B cell (primary cell): ENCODE results near the gene RANBP3. TPM values are rescaled to one million over a fixed set of nuclear protein-coding genes. Genes with fewer than 3 reads are reported as not detected.

Experiments
- ATAC-seq: fragments of 200-7000 bp; cut with Tn5 transposase; one replicate; pipeline ENCODE4 v1.10.0; 2021; ENCODE audit warnings: low read depth, mild to moderate bottlenecking, moderate number of reproducible peaks, moderate library complexity
- CTCF ChIA-PET: fragments of 350-600 bp; sonication (Branson Sonifier 250); formaldehyde crosslinking; loops from one replicate; lab custom pipeline; 2021; ENCODE audit warnings: antibody characterized with exemption, inconsistent platforms; lab: Charles Lee
- POLR2A ChIA-PET: fragments of 350-600 bp; sonication (Branson Sonifier 250); formaldehyde crosslinking; loops from one replicate; lab custom pipeline; 2021; ENCODE audit warnings: antibody characterized with exemption; lab: Charles Lee
- DNase-seq: peaks from one replicate; pipeline ENCODE4 v3.0.0; 2013
- H2AFZ ChIP-seq: 2 replicates; pipeline ENCODE4 v1.6.1; 2012; ENCODE audit warnings: mild to moderate bottlenecking, low read depth, low read length; ENCODE audit not compliant: insufficient read depth, poor library complexity, severe bottlenecking
- H3K27ac ChIP-seq, 2 donors: 1 replicate in 1 of 2; 2 replicates in 1 of 2; pipeline ENCODE4 v1.5.1; 2012 to 2013; ENCODE audit warnings: low read length in 2 of 2, mild to moderate bottlenecking in 2 of 2, moderate library complexity in 1 of 2
- H3K27me3 ChIP-seq, 4 experiments: fragments of 200-600 bp in 1 of 4; sonication (generic) in 1 of 4; replicated peaks in 1 of 4; 1 replicate in 2 of 4; 2 replicates in 2 of 4; pipeline versions ENCODE4 v1.6.1 to v1.7.0; 2013 to 2016; ENCODE audit warnings: low read length in 3 of 4, mild to moderate bottlenecking in 2 of 4, mixed read lengths in 1 of 4, moderate library complexity in 1 of 4; ENCODE audit not compliant: insufficient read depth in 4 of 4, control insufficient read depth in 3 of 4; ENCODE audit errors: control extremely low read depth in 1 of 4
- H3K36me3 ChIP-seq, 2 experiments: replicated peaks in 1 of 2; 1 replicate in 1 of 2; 2 replicates in 1 of 2; pipeline versions ENCODE4 v1.6.1 to v1.7.1; 2013; ENCODE audit warnings: low read length in 1 of 2; ENCODE audit not compliant: insufficient read depth in 2 of 2, control insufficient read depth in 1 of 2; ENCODE audit errors: control extremely low read depth in 1 of 2, extremely low read depth in 1 of 2
- H3K4me1 ChIP-seq, 2 donors: fragments of 200-600 bp in 1 of 2; sonication (generic) in 1 of 2; 1 replicate in 1 of 2; 2 replicates in 1 of 2; pipeline versions ENCODE4 v1.5.1 to v1.6.1; 2013 to 2017; ENCODE audit warnings: low read length in 2 of 2; ENCODE audit not compliant: control insufficient read depth in 2 of 2, insufficient read depth in 2 of 2
- H3K4me2 ChIP-seq: replicated peaks from 2 replicates; pipeline ENCODE3; 2012; ENCODE audit warnings: mild to moderate bottlenecking, low read depth, low read length; ENCODE audit not compliant: poor library complexity, severe bottlenecking
- H3K4me3 ChIP-seq, 5 experiments: fragments of 200-600 bp in 1 of 5; sonication (generic) in 1 of 5; 1 replicate in 3 of 5; 2 replicates in 2 of 5; pipeline versions ENCODE4 v1.5.1 to v1.7.0; 2011 to 2016; ENCODE audit warnings: low read length in 4 of 5, mild to moderate bottlenecking in 4 of 5, low read depth in 2 of 5, control low read depth in 1 of 5, moderate library complexity in 1 of 5; ENCODE audit not compliant: insufficient read depth in 1 of 5; ENCODE audit errors: control extremely low read depth in 1 of 5, extremely low read depth in 1 of 5
- H3K79me2 ChIP-seq: fragments of 200-600 bp; sonication (generic); one replicate; pipeline ENCODE4 v1.6.0; 2016; ENCODE audit warnings: low read length; ENCODE audit not compliant: control insufficient read depth, insufficient read depth
- H3K9ac ChIP-seq: fragments of 200-600 bp; sonication (generic); 2 replicates; pipeline ENCODE4 v1.6.1; 2017; ENCODE audit warnings: mild to moderate bottlenecking, low read length, moderate library complexity
- H3K9me3 ChIP-seq, 3 donors: one replicate each; pipeline versions ENCODE4 v1.6.1 to v1.7.1; 2013; ENCODE audit warnings: low read length in 2 of 3; ENCODE audit not compliant: control insufficient read depth in 2 of 3, insufficient read depth in 1 of 3; ENCODE audit errors: control extremely low read depth in 1 of 3
- H4K20me1 ChIP-seq: 2 replicates; pipeline ENCODE4 v1.6.0; 2012; ENCODE audit warnings: mild to moderate bottlenecking, low read length; ENCODE audit not compliant: insufficient read depth, control insufficient read depth, poor library complexity, severe bottlenecking
- H3K27ac Mint-ChIP-seq: one replicate; pipeline ENCODE4 v1.8.0; 2021; ENCODE audit warnings: mixed read lengths
- H3K27me3 Mint-ChIP-seq: one replicate; pipeline ENCODE4 v1.8.0; 2021; ENCODE audit warnings: mixed read lengths
- H3K4me1 Mint-ChIP-seq: one replicate; pipeline ENCODE4 v1.8.0; 2021; ENCODE audit warnings: mixed read lengths
- H3K4me3 Mint-ChIP-seq: one replicate; pipeline ENCODE4 v1.8.0; 2021; ENCODE audit warnings: mixed read lengths
- H3K9me3 Mint-ChIP-seq: one replicate; pipeline ENCODE4 v1.8.0; 2022; ENCODE audit warnings: mixed read lengths; ENCODE audit not compliant: insufficient read depth
- EZH2 ChIP-seq: IDR thresholded peaks from 2 replicates; pipeline ENCODE4 v1.6.1; 2012; ENCODE audit warnings: borderline replicate concordance, low read depth, mild to moderate bottlenecking, moderate library complexity, low read length; ENCODE audit not compliant: insufficient read depth, poor library complexity, severe bottlenecking
- WGBS: methylation state at CpG from one replicate; pipeline ENCODE4 v1.1.5; 2013; ENCODE audit warnings: missing lambda C conversion rate; ENCODE audit not compliant: insufficient coverage; 5-methylcytosine and 5-hydroxymethylcytosine counted together
- intact Hi-C: fragments of 100-400 bp; cut with micrococcal nuclease; formaldehyde crosslinking; loops from one replicate; pipeline ENCODE4 v1.10.0; 2022
- polyA plus RNA-seq: library from polyadenylated mRNA; depleted of rRNA; stranded (reverse); fragments of >200 nt; gene quantifications from 2 replicates; pipeline ENCODE4 v1.2.3, GENCODE V29; 2012
- total RNA-seq, 2 donors: library from RNA; stranded (reverse); fragments of 120-200 nt in 1 of 2; gene quantifications; 1 replicate in 1 of 2; 2 replicates in 1 of 2; pipeline versions ENCODE4 v1.2.3 to v1.2.4, GENCODE V29; 2013 to 2022
- TF ChIP-seq, protein P1 (sequence below): fragments of 200-600 bp; IDR thresholded peaks from one replicate; pipeline ENCODE4 v1.8.0; 2022; ENCODE audit warnings: antibody characterized with exemption, mild to moderate bottlenecking

Gene RANBP3
- total and polyA plus RNA-seq, 2 donors (not counting 1 experiment from before 2014, with no cell fraction given) = 86.7 to 91.7 TPM

DNA sequence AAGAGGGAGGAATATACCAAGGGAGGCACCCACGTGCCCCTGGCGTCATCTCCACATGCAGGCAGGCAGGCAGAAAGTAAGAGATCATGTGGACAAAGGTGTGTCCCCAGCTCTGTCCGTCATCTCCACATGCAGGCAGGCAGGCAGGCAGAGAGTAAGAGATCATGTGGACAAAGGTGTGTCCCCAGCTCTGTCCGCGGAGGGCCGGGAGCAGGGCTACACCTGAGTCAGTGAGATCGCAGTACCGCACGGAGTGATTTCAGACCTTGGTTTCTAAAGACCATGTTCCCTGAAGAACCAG lies 41.7 kb downstream of the RANBP3 start:
- Mint-ChIP-seq H3K27me3 (no peaks in the 10 kb centered on the region), H3K4me1 (no peaks in the 10 kb centered on the region), H3K27ac (no peak overlapping the region), H3K4me3 (no peak overlapping the region), H3K9me3 (no peaks in the 10 kb centered on the region)
- DNase-seq = no peak
- no peak for ATAC-seq
- TF ChIP-seq, protein P1, sequence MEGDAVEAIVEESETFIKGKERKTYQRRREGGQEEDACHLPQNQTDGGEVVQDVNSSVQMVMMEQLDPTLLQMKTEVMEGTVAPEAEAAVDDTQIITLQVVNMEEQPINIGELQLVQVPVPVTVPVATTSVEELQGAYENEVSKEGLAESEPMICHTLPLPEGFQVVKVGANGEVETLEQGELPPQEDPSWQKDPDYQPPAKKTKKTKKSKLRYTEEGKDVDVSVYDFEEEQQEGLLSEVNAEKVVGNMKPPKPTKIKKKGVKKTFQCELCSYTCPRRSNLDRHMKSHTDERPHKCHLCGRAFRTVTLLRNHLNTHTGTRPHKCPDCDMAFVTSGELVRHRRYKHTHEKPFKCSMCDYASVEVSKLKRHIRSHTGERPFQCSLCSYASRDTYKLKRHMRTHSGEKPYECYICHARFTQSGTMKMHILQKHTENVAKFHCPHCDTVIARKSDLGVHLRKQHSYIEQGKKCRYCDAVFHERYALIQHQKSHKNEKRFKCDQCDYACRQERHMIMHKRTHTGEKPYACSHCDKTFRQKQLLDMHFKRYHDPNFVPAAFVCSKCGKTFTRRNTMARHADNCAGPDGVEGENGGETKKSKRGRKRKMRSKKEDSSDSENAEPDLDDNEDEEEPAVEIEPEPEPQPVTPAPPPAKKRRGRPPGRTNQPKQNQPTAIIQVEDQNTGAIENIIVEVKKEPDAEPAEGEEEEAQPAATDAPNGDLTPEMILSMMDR = no peak
- no peak for TF ChIP-seq EZH2
- peaks cover 62% of the 10 kb centered on the region for H3K79me2 ChIP-seq
- H3K4me2 ChIP-seq = no peak overlapping the region
- POLR2A ChIA-PET = no interaction called here
- no peak overlapping the region for H3K4me3 ChIP-seq
- intact Hi-C loops = no loop called here
- H4K20me1 ChIP-seq = peaks cover 83% of the 10 kb centered on the region
- WGBS = 98% methylated on average over 9 of the region's 9 CpGs
- no peaks in the 10 kb centered on the region for H3K27me3 ChIP-seq
- no peak overlapping the region for H3K27ac ChIP-seq
- H3K36me3 ChIP-seq = peaks cover 2 to 71% of the 10 kb centered on the region in 2 experiments
- H2AFZ ChIP-seq = no peak overlapping the region
- CTCF ChIA-PET = interaction anchor here (0.6 to 1.5 kb wide), 2 partner anchors 32 to 112 kb away, joined by 4 read pairs; no protein-coding TSS in a partner anchor
- no peaks in the 10 kb centered on the region for H3K9me3 ChIP-seq
- H3K9ac ChIP-seq = no peak overlapping the region
- no peaks in the 10 kb centered on the region for H3K4me1 ChIP-seq

DNA sequence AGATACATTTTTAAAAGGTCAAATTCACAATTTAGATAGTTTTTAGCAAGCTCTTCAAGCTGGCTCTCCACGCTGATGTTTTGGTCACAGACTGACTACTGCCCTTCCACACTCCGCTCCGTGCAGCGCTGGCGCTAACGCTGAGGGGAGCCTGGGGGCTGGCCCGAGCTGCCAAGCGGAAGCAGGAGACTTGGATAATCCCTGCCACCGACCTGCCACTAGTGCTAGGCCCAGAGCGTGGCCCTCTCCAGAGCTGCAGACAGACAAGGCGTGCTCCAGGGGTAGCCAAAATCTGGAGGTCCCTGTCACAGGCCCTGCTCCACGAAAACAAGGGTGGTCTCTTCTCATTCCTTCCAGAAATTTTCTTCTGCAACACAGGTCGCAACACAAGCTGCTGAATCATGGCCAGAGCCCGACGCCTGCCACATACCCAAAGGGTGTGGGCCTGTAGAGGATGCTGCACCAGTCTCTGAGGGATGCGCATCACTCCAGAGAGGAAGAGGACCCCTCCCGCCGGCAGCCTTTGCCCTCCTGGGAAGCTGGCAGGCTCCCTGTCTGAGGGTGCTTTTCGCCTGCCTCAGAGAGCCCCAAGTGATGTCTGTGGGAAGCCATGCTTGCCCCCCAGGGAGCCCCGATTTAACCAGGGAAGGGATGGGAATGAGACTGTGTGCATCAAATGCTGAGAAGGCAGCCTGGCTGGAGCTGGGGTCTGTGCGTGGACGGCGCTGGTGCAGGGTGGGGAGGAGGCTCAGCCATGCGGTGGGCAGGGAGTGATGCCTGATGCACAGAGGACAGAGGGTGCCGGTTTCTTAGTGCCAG lies 42.3 kb downstream of the RANBP3 start:
- Histone ChIP-seq H3K79me2 (peaks cover 59% of the 10 kb centered on the region), H3K9me3 (no peaks in the 10 kb centered on the region), H3K4me1 (no peaks in the 10 kb centered on the region), H3K4me3 (no peak overlapping the region), H3K9ac (no peak overlapping the region), H3K27ac (no peak overlapping the region), H3K27me3 (no peaks in the 10 kb centered on the region), H3K4me2 (no peak overlapping the region), H2AFZ (no peak overlapping the region), H3K36me3 (peaks cover 2 to 71% of the 10 kb centered on the region in 2 experiments), H4K20me1 (peaks cover 78% of the 10 kb centered on the region)
- DNase-seq = no peak
- Mint-ChIP-seq H3K27me3 (no peaks in the 10 kb centered on the region), H3K4me3 (no peak overlapping the region), H3K9me3 (no peaks in the 10 kb centered on the region), H3K27ac (no peak overlapping the region), H3K4me1 (no peaks in the 10 kb centered on the region)
- ChIA-PET CTCF (interaction anchor here (1.5 kb wide), 1 partner anchor 32 kb away, joined by 4 read pairs; no protein-coding TSS in a partner anchor), POLR2A (no interaction called here)
- intact Hi-C loops = no loop called here
- TF ChIP-seq, protein P1 = no peak
- TF ChIP-seq EZH2 = no peak
- WGBS = 99% methylated on average over 25 of the region's 25 CpGs
- no peak for ATAC-seq
